Epidermal melanocyte (primary cell): ENCODE results near the gene FAM240A.

Source experiments
- DNase-seq: peaks from one replicate; pipeline ENCODE4 v3.0.0; 2011; ENCODE audit warnings: low spot score; ENCODE audit not compliant: insufficient read length

The FAM240A gene

DNA sequence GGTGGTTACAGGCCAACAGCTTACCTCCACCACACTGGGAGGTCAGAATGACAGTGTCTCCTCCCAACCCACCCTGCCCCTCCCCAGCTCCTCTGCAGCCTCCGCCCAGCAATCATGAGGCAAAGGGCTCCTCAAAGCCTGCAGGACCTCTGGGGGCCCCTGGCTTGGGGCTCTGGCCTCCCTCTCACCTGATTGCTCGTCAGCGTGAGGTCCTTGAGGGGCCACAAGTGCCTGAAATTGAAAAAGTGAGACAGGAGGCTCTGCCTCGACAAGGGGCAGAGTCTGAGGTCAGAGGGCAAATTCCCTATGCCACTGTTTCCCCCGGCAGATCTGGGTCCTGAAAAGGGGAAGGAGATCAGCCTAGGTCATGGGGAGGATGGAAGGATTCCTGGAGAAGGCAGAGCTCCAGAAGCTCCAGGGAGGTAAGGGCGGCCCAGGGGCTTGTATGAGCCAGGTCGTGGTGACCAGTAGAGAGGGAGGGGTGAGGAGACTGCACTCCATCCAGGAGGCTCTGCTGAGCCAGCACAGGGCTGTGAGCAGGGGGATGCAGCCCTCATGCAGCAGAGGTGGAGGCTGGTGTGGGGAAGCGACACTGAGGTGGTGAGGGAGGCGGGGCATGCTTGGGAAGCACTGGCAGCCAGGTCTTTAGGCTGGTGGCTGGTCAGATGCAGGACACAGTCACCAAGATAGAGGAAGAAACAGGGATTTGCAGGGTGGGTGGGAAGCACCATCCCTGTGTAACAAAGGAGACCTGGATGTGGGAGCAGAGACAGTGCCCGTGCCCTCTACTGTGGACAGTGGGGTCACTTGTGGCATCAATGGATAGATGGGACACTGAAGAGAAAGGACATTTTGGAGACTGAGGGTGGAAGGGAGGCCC lies 61.1 kb downstream of the FAM240A start:
- no peak for DNase-seq

DNA sequence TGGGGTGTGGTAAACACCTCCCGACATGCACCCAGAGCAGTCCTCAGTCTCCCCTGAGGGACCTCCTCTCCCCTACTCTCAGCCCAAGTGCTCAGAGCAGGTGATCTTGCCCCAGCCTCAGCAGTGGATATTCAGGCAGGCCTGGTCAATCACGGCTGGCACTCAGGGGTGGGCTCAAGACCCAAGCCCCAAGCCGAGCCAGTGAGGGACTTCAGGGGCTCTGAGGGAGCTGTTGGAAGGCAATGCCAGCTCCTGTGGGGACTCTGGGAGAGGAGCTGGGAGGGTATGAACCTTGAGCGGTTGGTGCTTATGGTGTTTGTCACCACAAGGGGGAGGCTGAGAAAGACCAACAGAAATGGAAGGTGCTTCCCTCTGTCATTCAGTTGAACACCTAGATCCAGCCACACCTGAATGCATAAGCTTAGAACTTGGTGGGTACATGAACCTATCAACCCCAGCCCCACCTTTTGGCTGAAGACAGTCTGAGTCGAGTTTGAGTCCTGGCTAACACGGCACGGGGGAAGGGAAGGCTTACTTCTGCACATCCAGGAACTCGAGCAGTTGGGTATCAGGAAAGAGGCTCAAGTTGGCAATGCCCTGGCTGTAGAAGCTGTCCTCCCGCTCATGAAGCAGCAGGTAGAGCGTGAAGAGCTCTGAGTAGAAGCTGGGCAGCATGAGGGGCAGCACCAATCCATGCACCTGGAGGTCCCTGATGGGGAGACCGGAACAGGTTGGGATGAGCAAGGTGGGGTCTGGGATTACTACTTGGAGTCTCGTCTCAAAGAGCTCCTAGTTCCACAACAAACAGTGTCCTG lies 61.9 kb downstream of the FAM240A start:
- DNase-seq = no peak

DNA sequence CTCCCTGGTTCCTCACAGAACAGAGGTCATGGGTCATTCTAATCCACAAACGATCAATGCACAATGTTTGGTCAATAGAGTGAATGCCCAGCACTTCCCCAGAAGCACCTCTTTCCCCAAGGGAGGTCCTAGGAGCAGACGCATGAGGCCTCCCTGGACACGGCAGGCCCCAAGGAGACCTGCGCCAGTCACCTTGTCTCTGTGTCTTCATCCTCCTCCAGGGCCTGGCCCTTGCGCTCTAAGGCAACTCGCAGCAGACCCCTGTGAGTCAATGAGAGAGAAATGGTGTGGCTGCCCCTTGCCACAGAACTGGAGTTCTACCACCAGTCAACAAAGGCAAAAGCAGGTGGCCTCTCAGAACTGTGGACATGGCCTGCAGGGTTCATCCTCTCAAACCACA lies 63.1 kb downstream of the FAM240A start:
- DNase-seq = no peak
